ENCODE results near the gene CELF1. TPM values are rescaled to one million over a fixed set of nuclear protein-coding genes. Genes with fewer than 3 reads are reported as not detected.

Gene CELF1
- total RNA-seq, 1 donor from 2014 or later = 97.5 TPM

GRCh38 chr11:47451990-47452389, 100.9 kb downstream of the CELF1 start:
- Histone ChIP-seq H3K36me3 (no peaks in the 10 kb centered on the region), H3K9me3 (no peaks in the 10 kb centered on the region), H3K4me1 (no peaks in the 10 kb centered on the region), H3K27me3 (no peaks in the 10 kb centered on the region), H3K27ac (no peak overlapping the region), H3K4me3 (no peak overlapping the region)
- DNase-seq (no peak), ATAC-seq (no peak)
- intact Hi-C loops (cut with DNase I) = no loop called here
- no peak for TF ChIP-seq CTCF (IDR thresholded peaks at IDR 0.05)

- no peaks in the 10 kb centered on the region for H3K4me1 ChIP-seq
- ATAC-seq (no peak), DNase-seq (no peak)
- H3K36me3 ChIP-seq = no peaks in the 10 kb centered on the region
- H3K27me3 ChIP-seq = no peaks in the 10 kb centered on the region
- no peak for TF ChIP-seq CTCF (IDR thresholded peaks at IDR 0.05)
- H3K4me3 ChIP-seq = no peak overlapping the region
- intact Hi-C loops (cut with DNase I) = no loop called here
- H3K27ac ChIP-seq = no peak overlapping the region
- no peaks in the 10 kb centered on the region for H3K9me3 ChIP-seq
Measured at GRCh38 chr11:47451436-47451835, 101.5 kb downstream of the CELF1 start.

GRCh38 chr11:47449541-47449940, 103.4 kb downstream of the CELF1 start:
- Histone ChIP-seq H3K9me3 (no peaks in the 10 kb centered on the region), H3K4me3 (no peak overlapping the region), H3K36me3 (no peaks in the 10 kb centered on the region), H3K27ac (no peak overlapping the region), H3K4me1 (no peaks in the 10 kb centered on the region), H3K27me3 (no peaks in the 10 kb centered on the region)
- ATAC-seq = no peak
- intact Hi-C loops (cut with DNase I) = no loop called here
- no peak for TF ChIP-seq CTCF (IDR thresholded peaks at IDR 0.05)
- no peak for DNase-seq

- no peak within 1 kb of the TSS for H3K27ac ChIP-seq
- ATAC-seq = peak; percentile 44
- no peak for TF ChIP-seq CTCF (IDR thresholded peaks at IDR 0.05)
- intact Hi-C loops (cut with DNase I) = no loop called here
- DNase-seq = no peak
- no peaks in the 10 kb centered on the region for H3K9me3 ChIP-seq
- H3K4me1 ChIP-seq = no peaks in the 10 kb centered on the region
- no peaks in the 10 kb centered on the region for H3K27me3 ChIP-seq
- H3K4me3 ChIP-seq = no peak within 1 kb of the TSS
- no peaks in the 10 kb centered on the region for H3K36me3 ChIP-seq
Measured at GRCh38 chr11:47448566-47449427, 104.1 kb downstream of the CELF1 start, which contains the start of gene RAPSN. RAPSN (minus strand) TSS chr11:47449136; CDS start chr11:47448964, 172 bp downstream.

GRCh38 chr11:47447906-47448305, 105.0 kb downstream of the CELF1 start:
- Histone ChIP-seq H3K9me3 (no peaks in the 10 kb centered on the region), H3K36me3 (no peaks in the 10 kb centered on the region), H3K4me3 (no peak overlapping the region), H3K27ac (no peak overlapping the region), H3K4me1 (no peaks in the 10 kb centered on the region), H3K27me3 (no peaks in the 10 kb centered on the region)
- no peak for DNase-seq
- no peak for TF ChIP-seq CTCF (IDR thresholded peaks at IDR 0.05)
- ATAC-seq = peak; percentile 6
- intact Hi-C loops (cut with DNase I) = no loop called here

Data from upper lobe of right lung (tissue), 1 donor.